ENCODE data around the gene EXOC6B.
"Not testable (repeated sequence)": the region's sequence is repeated elsewhere in the genome, so short reads cannot be mapped to it uniquely, and the experiment has no call there.

Gene EXOC6B

GRCh38 chr2:72539071-72539552, 286.7 kb downstream of the EXOC6B start:
- no peak for DNase-seq

- no peak for DNase-seq
Observed at GRCh38 chr2:72538486-72538885, 287.3 kb downstream of the EXOC6B start.

GRCh38 chr2:72535586-72535985, 290.2 kb downstream of the EXOC6B start:
- DNase-seq = not testable (repeated sequence)

GRCh38 chr2:72533765-72534164, 292.1 kb downstream of the EXOC6B start:
- no peak for DNase-seq

GRCh38 chr2:72527424-72527823, 298.4 kb downstream of the EXOC6B start:
- DNase-seq = no peak

GRCh38 chr2:72526623-72527022, 299.2 kb downstream of the EXOC6B start:
- no peak for DNase-seq

GRCh38 chr2:72524071-72524470, 301.8 kb downstream of the EXOC6B start:
- DNase-seq = no peak

GRCh38 chr2:72515696-72516095, 310.1 kb downstream of the EXOC6B start:
- no peak for DNase-seq

- DNase-seq = no peak
Observed at GRCh38 chr2:72513011-72513410, 312.8 kb downstream of the EXOC6B start.

GRCh38 chr2:72512376-72512775, 313.5 kb downstream of the EXOC6B start:
- no peak for DNase-seq

- no peak for DNase-seq
Observed at GRCh38 chr2:72511906-72512305, 313.9 kb downstream of the EXOC6B start.

GRCh38 chr2:72497763-72498162, 328.1 kb downstream of the EXOC6B start:
- DNase-seq = no peak

GRCh38 chr2:72496479-72496878, 329.4 kb downstream of the EXOC6B start:
- DNase-seq = no peak

GRCh38 chr2:72494392-72494791, 331.4 kb downstream of the EXOC6B start:
- no peak for DNase-seq

GRCh38 chr2:72484622-72485021, 341.2 kb downstream of the EXOC6B start:
- DNase-seq = not testable (repeated sequence)

GRCh38 chr2:72483346-72483745, 342.5 kb downstream of the EXOC6B start:
- no peak for DNase-seq

GRCh38 chr2:72475246-72475645, 350.6 kb downstream of the EXOC6B start:
- DNase-seq = no peak

GRCh38 chr2:72457801-72458516, 367.9 kb downstream of the EXOC6B start:
- no peak for DNase-seq

- DNase-seq = no peak
Observed at GRCh38 chr2:72454189-72454588, 371.6 kb downstream of the EXOC6B start.

GRCh38 chr2:72442270-72442669, 383.6 kb downstream of the EXOC6B start:
- DNase-seq = no peak

- DNase-seq = no peak
Observed at GRCh38 chr2:72439892-72440291, 385.9 kb downstream of the EXOC6B start.

- DNase-seq = no peak
Observed at GRCh38 chr2:72438364-72438763, 387.5 kb downstream of the EXOC6B start.

- no peak for DNase-seq
Observed at GRCh38 chr2:72431737-72432136, 394.1 kb downstream of the EXOC6B start.

- DNase-seq = no peak
Observed at GRCh38 chr2:72427022-72427861, 398.6 kb downstream of the EXOC6B start.

All from stimulated activated CD4-positive, alpha-beta T cell treated with anti-CD3 and anti-CD28 coated beads, Interleukin-2, amount 100 ng/mL, for 24 hours (primary cell).